HG03469 (cell line): ENCODE measurements around the gene NUP153.

ENCODE experiments used
- ATAC-seq: cut with Tn5 transposase; IDR thresholded peaks from one replicate; pipeline ENCODE4 v1.9.1; 2021; ENCODE audit warnings: mild to moderate bottlenecking, moderate library complexity, moderate number of reproducible peaks; ENCODE audit not compliant: unreplicated experiment

The NUP153 gene

GRCh38 chr6:17672064-17672718 is 34.5 kb downstream of the NUP153 start:
- ATAC-seq, result no peak

GRCh38 chr6:17666646-17667045 is 40.1 kb downstream of the NUP153 start:
- no peak for ATAC-seq

- no peak for ATAC-seq
Observed at GRCh38 chr6:17665132-17665531, 41.6 kb downstream of the NUP153 start.

GRCh38 chr6:17663226-17663625 is 43.5 kb downstream of the NUP153 start:
- ATAC-seq, result no peak

GRCh38 chr6:17662585-17662984 is 44.1 kb downstream of the NUP153 start:
- no peak for ATAC-seq

- ATAC-seq, result no peak
Observed at GRCh38 chr6:17656644-17657043, 50.1 kb downstream of the NUP153 start.

- no peak for ATAC-seq
Observed at GRCh38 chr6:17656092-17656491, 50.6 kb downstream of the NUP153 start.

GRCh38 chr6:17653198-17653882 is 53.4 kb downstream of the NUP153 start:
- no peak for ATAC-seq

- ATAC-seq, result no peak
Observed at GRCh38 chr6:17650656-17651309, 55.9 kb downstream of the NUP153 start.

GRCh38 chr6:17648745-17649144 is 58.0 kb downstream of the NUP153 start:
- ATAC-seq, result no peak

GRCh38 chr6:17640477-17640917 is 66.2 kb downstream of the NUP153 start:
- no peak for ATAC-seq

GRCh38 chr6:17638212-17638715 is 68.5 kb downstream of the NUP153 start:
- ATAC-seq, result no peak

- no peak for ATAC-seq
Observed at GRCh38 chr6:17635568-17635967, 71.2 kb downstream of the NUP153 start.

- ATAC-seq, result no peak
Observed at GRCh38 chr6:17633465-17634188, 73.1 kb downstream of the NUP153 start.

GRCh38 chr6:17632934-17633333 is 73.8 kb downstream of the NUP153 start:
- ATAC-seq, result no peak

GRCh38 chr6:17630511-17631073 is 76.1 kb downstream of the NUP153 start:
- no peak for ATAC-seq

GRCh38 chr6:17629824-17630510 is 76.8 kb downstream of the NUP153 start:
- no peak for ATAC-seq

- ATAC-seq, result no peak
Observed at GRCh38 chr6:17628873-17629272, 77.9 kb downstream of the NUP153 start.

GRCh38 chr6:17624396-17624795 is 82.3 kb downstream of the NUP153 start:
- ATAC-seq, result no peak

GRCh38 chr6:17622144-17622543 is 84.6 kb downstream of the NUP153 start:
- ATAC-seq, result no peak
